ENCODE measurements around the gene GPR61.

The GPR61 gene

GRCh38 chr1:109578947-109579443, 39.3 kb downstream of the GPR61 start:
- DNase-seq: no peak

- no peak for DNase-seq
Observed at GRCh38 chr1:109579491-109579890, 39.8 kb downstream of the GPR61 start.

DNA sequence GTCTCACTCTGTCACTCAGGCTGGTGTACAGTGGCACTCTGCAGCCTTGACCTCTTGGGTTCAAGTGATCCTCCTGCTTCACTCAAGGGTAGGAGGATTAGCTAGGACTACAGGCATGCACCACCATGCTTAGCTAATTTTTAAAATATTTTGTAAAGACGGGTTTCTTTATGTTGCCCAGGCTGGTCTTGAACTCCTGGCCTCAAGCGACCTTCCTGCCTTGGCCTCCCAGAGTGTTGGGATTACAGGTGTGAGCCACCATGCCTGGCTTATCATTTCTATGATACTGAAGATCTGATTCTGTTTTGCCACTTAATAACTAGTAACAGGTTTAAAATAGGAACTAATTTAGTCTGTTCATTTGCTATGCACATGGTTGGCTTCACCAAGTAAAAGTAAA, 42.3 kb downstream of the GPR61 start:
- DNase-seq: no peak

- no peak for DNase-seq
Observed at GRCh38 chr1:109584766-109585165, 45.1 kb downstream of the GPR61 start.

DNA sequence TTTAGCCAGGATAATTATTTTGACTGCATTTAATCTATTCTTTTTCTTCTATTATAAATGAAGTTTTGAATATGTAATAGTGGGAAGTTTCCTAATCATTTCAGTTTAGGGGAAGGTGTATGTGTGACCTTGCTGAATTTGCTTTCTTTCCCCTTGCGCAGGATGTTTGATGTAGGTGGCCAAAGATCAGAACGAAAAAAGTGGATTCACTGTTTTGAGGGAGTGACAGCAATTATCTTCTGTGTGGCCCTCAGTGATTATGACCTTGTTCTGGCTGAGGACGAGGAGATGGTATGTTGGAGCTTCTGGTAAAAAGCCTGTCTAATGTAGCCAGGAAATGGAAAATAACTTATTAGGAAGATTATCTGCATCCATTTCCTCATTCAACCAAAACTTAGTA, 46.4 kb downstream of the GPR61 start:
- DNase-seq: no peak

DNA sequence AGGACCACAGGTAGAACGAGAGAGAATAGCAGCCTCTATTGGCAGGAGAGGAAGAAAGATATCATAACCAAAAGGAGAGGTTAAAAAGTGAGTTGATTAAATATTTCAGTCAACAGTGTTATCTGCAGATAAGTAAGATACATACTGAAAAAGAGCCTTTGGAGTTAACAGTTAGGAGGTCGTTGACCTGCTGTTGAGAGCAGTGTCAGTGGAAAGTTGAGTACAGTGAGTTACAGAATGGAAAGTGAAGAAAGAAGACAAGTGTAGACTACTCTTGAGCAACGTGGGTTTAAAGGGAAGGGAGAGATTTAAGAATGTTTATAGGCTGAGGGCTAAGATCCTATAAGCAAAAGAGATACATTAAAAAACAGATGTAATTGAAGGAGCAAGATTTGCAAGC, 49.5 kb downstream of the GPR61 start:
- DNase-seq: no peak

DNA sequence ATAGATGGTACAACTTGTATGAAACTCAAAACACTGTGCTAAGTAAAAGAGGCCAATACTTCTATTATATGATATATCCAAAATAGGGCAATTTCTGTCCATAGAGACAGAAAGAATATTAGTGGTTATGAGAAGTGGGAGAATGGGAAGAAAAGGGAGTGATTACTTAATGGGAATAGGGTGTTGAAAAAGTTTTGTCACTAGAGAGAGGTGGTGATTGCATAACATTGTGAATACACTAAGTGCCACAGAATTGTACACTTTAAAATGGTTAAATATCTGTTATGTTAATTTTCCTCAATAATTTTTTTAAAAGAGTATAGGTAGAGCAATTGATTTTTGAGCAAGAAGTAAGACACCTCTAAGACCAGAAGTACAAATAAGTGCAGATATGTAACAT, 50.0 kb downstream of the GPR61 start:
- no peak for DNase-seq

DNA sequence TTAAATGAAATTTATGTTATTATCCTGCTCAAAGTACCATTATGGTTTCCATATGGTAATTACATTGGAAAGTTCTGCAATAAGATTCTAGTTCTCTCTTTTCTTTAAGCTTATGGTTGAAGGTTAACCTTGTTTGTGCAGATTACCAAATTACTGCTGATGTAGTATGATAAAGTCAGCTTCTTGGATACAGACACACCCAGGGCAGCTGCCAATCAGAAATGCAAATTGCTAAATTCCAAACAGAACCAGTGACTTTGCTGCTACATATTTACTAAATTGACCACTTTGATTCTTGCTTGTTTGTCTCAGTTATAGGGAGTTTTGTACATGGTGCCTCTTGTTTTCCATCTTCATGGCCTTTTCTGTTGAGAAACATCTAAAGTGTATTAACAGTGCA, 53.2 kb downstream of the GPR61 start:
- DNase-seq: no peak

GRCh38 chr1:109595531-109595930, 55.9 kb downstream of the GPR61 start:
- no peak for DNase-seq

Measured in activated T-cell treated with anti-CD3 and anti-CD28 coated beads for 4 hours (primary cell).